Measurements from ENCODE around the gene TRPV6. TPM values are rescaled to one million over a fixed set of nuclear protein-coding genes. Genes with fewer than 3 reads are reported as not detected.

TRPV6 gene
- total RNA-seq, 1 experiment from 2014 or later: not detected

DNA sequence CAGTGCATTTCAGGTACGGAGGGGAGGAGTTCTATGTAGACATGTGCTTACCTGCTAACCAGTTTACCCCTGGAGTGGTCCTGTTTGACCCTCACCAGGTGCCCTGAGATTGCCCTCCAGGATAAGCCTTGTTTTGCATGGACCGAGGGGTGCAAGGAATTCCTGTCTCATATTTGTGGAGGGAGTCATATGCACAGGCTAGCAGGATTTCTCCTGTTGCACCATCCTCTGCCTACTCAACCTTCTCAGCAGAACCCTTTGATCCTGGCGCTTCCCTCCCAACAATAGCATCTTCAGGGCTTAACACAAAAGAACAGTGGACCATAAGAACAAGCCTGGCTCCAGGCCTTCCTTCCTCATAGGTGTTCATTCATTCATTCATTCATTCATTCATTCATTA is 7.2 kb downstream of the TRPV6 start:
- Histone ChIP-seq H3K27ac (ENCODE audit: low read length) (no peak overlapping the region), H3K27me3 (ENCODE audit: low read length) (no peaks in the 10 kb centered on the region), H3K79me2 (ENCODE audit: low read length) (no peaks in the 10 kb centered on the region), H3K4me2 (ENCODE audit: low read depth, low read length, poor library complexity, severe bottlenecking) (no peak overlapping the region), H3K9ac (ENCODE audit: low read length) (no peak overlapping the region), H2AFZ (ENCODE audit: low read length) (no peak overlapping the region), H3K9me3 (ENCODE audit: low read length) (no peaks in the 10 kb centered on the region), H3K4me3 (ENCODE audit: low read length) (no peak overlapping the region), H3K4me1 (ENCODE audit: low read length) (no peaks in the 10 kb centered on the region), H3K9me2 (replicated peaks; ENCODE audit: insufficient read depth, low read length) (no peaks in the 10 kb centered on the region), H4K20me1 (ENCODE audit: insufficient read depth, low read depth, low read length) (no peaks in the 10 kb centered on the region), H3K36me3 (ENCODE audit: insufficient read depth, low read length) (no peaks in the 10 kb centered on the region)
- no peak for DNase-seq

DNA sequence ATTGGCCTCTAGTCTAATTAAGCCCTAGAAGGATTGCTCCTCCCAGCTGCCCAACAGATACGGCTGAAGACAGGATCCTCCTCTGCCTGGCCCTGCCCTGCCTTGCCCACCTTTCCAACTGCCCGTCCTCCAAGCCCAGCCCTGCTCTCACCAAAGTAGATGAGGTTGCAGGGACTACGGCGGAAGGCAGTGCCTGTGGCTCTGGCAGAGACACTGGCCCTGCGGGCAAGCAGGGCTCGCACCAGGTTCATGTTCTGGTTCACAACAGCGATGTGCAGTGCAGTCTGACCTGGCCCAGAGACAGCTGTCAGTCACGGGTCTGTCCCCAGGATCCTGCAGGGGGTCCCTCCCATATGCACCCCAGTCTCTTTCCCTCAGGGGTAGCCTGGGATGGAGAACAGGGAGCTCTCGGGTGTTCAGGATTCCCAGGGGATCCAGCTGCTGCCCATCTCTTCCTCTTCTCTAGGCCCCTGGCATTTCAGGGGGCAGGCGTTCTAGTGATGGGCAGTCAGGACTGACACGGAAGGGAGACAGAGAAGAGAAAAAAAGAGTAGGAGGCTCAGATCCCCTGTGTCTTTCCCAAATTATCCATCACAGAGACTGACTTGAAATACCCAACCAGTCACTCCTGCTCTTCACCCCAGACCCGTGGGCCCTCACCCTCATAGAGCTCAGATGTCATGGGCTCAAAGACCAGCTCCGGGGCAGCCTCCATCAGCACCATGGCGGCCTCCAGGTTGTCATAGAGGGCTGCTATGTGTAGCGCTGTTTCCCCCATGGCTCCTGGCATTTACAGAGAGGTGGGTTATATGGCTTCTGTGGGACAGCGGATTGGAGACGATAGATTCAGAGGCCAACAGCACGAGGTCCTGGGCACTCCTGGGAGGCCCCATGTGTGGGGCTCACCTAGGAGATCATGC is 8.3 kb downstream of the TRPV6 start:
- Histone ChIP-seq H3K9ac (ENCODE audit: low read length) (no peak overlapping the region), H3K4me1 (ENCODE audit: low read length) (no peaks in the 10 kb centered on the region), H4K20me1 (ENCODE audit: insufficient read depth, low read depth, low read length) (no peaks in the 10 kb centered on the region), H3K27me3 (ENCODE audit: low read length) (no peaks in the 10 kb centered on the region), H3K36me3 (ENCODE audit: insufficient read depth, low read length) (no peaks in the 10 kb centered on the region), H3K9me2 (replicated peaks; ENCODE audit: insufficient read depth, low read length) (no peaks in the 10 kb centered on the region), H3K4me2 (ENCODE audit: low read depth, low read length, poor library complexity, severe bottlenecking) (no peak overlapping the region), H3K27ac (ENCODE audit: low read length) (no peak overlapping the region), H3K9me3 (ENCODE audit: low read length) (no peaks in the 10 kb centered on the region), H3K79me2 (ENCODE audit: low read length) (no peaks in the 10 kb centered on the region), H3K4me3 (ENCODE audit: low read length) (no peak overlapping the region), H2AFZ (ENCODE audit: low read length) (no peak overlapping the region)
- DNase-seq: no peak

DNA sequence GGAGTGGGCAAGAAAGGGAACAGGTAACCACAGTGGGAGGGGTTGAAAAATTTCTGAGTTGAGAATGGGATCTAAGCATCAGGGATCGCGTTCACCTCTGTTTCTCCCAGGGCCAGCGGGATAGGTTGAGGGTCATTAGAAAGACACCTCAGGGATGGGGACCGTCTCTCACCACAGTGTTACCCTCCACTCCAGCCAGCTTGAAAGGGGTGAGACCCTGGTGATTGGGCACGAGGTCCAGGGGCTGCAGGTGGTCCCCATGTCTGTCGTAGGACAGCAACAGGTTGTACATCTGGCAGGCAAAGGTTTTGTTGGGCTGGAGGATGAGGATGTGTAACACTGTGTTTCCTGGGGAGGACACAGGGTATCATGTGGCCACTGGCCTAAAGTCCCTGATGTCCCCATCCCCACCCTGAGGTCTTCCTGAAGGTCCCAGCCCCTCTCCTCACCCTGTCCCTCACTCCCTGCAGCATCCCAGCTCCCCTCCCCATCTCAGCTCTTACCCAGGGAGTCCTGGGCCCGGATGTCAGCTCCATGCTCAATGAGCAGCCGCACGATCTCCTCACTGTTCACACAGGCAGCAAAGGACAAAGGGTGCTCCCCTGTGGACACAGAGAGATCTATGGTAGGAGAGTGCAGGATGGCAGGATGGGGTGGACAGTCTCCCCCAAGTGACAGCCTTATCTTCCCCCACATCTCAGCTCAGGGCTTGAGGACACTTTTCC is 9.1 kb downstream of the TRPV6 start:
- DNase-seq: no peak
- H4K20me1 ChIP-seq (ENCODE audit: insufficient read depth, low read depth, low read length): no peaks in the 10 kb centered on the region
- no peaks in the 10 kb centered on the region for H3K4me1 ChIP-seq (ENCODE audit: low read length)
- H3K9me3 ChIP-seq (ENCODE audit: low read length): no peaks in the 10 kb centered on the region
- no peaks in the 10 kb centered on the region for H3K79me2 ChIP-seq (ENCODE audit: low read length)
- no peak overlapping the region for H2AFZ ChIP-seq (ENCODE audit: low read length)
- H3K4me2 ChIP-seq (ENCODE audit: low read depth, low read length, poor library complexity, severe bottlenecking): no peak overlapping the region
- H3K27ac ChIP-seq (ENCODE audit: low read length): no peak overlapping the region
- H3K4me3 ChIP-seq (ENCODE audit: low read length): no peak overlapping the region
- no peaks in the 10 kb centered on the region for H3K27me3 ChIP-seq (ENCODE audit: low read length)
- no peaks in the 10 kb centered on the region for H3K9me2 ChIP-seq (replicated peaks; ENCODE audit: insufficient read depth, low read length)
- H3K9ac ChIP-seq (ENCODE audit: low read length): no peak overlapping the region
- no peaks in the 10 kb centered on the region for H3K36me3 ChIP-seq (ENCODE audit: insufficient read depth, low read length)

DNA sequence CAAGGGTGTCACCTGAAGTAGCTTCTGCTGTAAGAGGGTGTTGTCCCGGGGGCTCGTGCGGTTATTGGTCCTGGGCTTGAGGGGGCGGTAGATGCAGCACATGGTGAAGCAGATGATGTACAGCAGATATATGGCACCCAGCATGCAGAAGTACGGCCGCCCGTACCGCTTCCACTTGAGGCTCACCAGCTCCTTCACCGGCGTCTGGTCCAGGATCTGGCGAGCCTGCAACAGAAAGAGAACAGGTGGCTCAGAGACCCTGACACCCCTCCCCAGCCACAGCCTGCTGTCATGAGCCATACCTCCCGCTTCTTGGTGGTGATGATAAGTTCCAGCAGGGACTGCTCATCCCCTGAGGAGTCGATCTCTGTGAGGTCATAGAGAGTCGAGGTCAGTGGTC is 10.1 kb downstream of the TRPV6 start:
- H3K4me1 ChIP-seq (ENCODE audit: low read length): no peaks in the 10 kb centered on the region
- DNase-seq: no peak
- H4K20me1 ChIP-seq (ENCODE audit: insufficient read depth, low read depth, low read length): no peaks in the 10 kb centered on the region
- no peaks in the 10 kb centered on the region for H3K9me3 ChIP-seq (ENCODE audit: low read length)
- no peak overlapping the region for H3K27ac ChIP-seq (ENCODE audit: low read length)
- no peaks in the 10 kb centered on the region for H3K79me2 ChIP-seq (ENCODE audit: low read length)
- H3K9ac ChIP-seq (ENCODE audit: low read length): no peak overlapping the region
- no peaks in the 10 kb centered on the region for H3K9me2 ChIP-seq (replicated peaks; ENCODE audit: insufficient read depth, low read length)
- no peak overlapping the region for H3K4me2 ChIP-seq (ENCODE audit: low read depth, low read length, poor library complexity, severe bottlenecking)
- H3K36me3 ChIP-seq (ENCODE audit: insufficient read depth, low read length): no peaks in the 10 kb centered on the region
- H3K27me3 ChIP-seq (ENCODE audit: low read length): no peaks in the 10 kb centered on the region
- H2AFZ ChIP-seq (ENCODE audit: low read length): no peak overlapping the region
- no peak overlapping the region for H3K4me3 ChIP-seq (ENCODE audit: low read length)

DNA sequence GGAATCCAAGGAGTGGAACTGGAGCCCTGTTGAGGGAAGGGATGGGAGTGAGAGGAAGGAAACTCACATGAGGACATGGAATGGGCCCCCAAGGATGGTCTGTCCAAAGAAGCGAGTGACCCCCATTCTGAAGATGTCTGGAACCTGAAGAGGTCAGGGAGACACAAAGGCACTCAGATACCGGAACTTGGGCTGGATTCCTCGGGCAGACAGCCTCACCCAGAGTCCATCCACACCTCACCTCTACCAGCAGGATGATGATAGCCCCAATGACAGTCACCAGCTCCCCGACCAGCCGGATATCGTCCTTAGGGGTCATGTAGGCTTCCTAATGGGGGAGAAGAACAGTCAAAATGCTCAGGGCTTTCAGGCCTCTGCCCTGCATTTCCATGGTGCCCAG is 10.7 kb downstream of the TRPV6 start:
- no peak overlapping the region for H2AFZ ChIP-seq (ENCODE audit: low read length)
- no peak overlapping the region for H3K4me2 ChIP-seq (ENCODE audit: low read depth, low read length, poor library complexity, severe bottlenecking)
- H3K27ac ChIP-seq (ENCODE audit: low read length): no peak overlapping the region
- H3K79me2 ChIP-seq (ENCODE audit: low read length): no peaks in the 10 kb centered on the region
- H3K9me3 ChIP-seq (ENCODE audit: low read length): no peaks in the 10 kb centered on the region
- H3K4me1 ChIP-seq (ENCODE audit: low read length): no peaks in the 10 kb centered on the region
- no peak overlapping the region for H3K9ac ChIP-seq (ENCODE audit: low read length)
- no peaks in the 10 kb centered on the region for H3K36me3 ChIP-seq (ENCODE audit: insufficient read depth, low read length)
- H4K20me1 ChIP-seq (ENCODE audit: insufficient read depth, low read depth, low read length): no peaks in the 10 kb centered on the region
- no peaks in the 10 kb centered on the region for H3K27me3 ChIP-seq (ENCODE audit: low read length)
- no peaks in the 10 kb centered on the region for H3K9me2 ChIP-seq (replicated peaks; ENCODE audit: insufficient read depth, low read length)
- H3K4me3 ChIP-seq (ENCODE audit: low read length): no peak overlapping the region
- no peak for DNase-seq

DNA sequence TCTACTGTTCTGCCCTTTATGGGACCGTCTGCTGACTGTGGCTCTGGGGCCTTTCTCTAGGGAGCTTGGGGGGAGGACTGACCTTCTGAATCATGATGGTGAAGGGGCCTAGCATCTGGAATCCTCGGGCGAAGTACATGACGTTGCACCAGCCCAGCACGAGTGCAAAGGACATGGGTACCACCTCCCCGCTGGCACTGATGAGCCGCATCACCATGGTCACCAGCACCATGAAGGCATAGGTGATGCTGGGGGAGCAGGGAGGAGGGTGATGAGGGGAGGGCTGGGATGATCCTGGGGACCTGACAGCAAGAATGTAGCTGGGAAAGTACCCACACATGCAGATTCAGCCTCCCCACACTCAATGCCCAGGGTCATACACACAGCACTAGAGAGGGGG is 11.1 kb downstream of the TRPV6 start:
- Histone ChIP-seq H3K36me3 (ENCODE audit: insufficient read depth, low read length) (no peaks in the 10 kb centered on the region), H3K4me1 (ENCODE audit: low read length) (no peaks in the 10 kb centered on the region), H2AFZ (ENCODE audit: low read length) (no peak overlapping the region), H3K27me3 (ENCODE audit: low read length) (no peaks in the 10 kb centered on the region), H3K4me3 (ENCODE audit: low read length) (no peak overlapping the region), H3K4me2 (ENCODE audit: low read depth, low read length, poor library complexity, severe bottlenecking) (no peak overlapping the region), H3K27ac (ENCODE audit: low read length) (no peak overlapping the region), H3K9me2 (replicated peaks; ENCODE audit: insufficient read depth, low read length) (no peaks in the 10 kb centered on the region), H4K20me1 (ENCODE audit: insufficient read depth, low read depth, low read length) (no peaks in the 10 kb centered on the region), H3K79me2 (ENCODE audit: low read length) (no peaks in the 10 kb centered on the region), H3K9ac (ENCODE audit: low read length) (no peak overlapping the region), H3K9me3 (ENCODE audit: low read length) (no peaks in the 10 kb centered on the region)
- DNase-seq: no peak

DNA sequence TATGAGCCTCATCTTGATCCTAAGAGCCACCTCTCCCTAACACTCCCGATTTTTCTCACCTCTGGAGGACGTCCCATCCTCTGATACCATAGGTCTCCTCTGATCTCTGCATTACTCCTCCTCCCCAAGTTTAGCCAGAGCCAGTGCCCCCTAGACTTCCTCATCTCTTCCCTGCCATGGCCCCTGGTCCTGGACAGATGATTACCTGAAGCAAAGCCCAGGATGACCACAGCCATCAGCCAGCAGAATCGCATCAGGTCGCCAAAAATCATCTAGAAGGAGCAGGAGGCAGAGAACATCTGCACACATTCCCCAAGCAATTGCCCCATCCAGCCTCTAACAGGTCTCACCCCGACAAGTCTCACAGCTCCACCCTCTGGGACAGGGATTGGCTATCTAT is 11.7 kb downstream of the TRPV6 start:
- no peak for DNase-seq
- H3K4me1 ChIP-seq (ENCODE audit: low read length): no peaks in the 10 kb centered on the region
- H3K36me3 ChIP-seq (ENCODE audit: insufficient read depth, low read length): no peaks in the 10 kb centered on the region
- no peaks in the 10 kb centered on the region for H3K27me3 ChIP-seq (ENCODE audit: low read length)
- no peaks in the 10 kb centered on the region for H3K79me2 ChIP-seq (ENCODE audit: low read length)
- H3K9ac ChIP-seq (ENCODE audit: low read length): no peak overlapping the region
- no peaks in the 10 kb centered on the region for H4K20me1 ChIP-seq (ENCODE audit: insufficient read depth, low read depth, low read length)
- H3K27ac ChIP-seq (ENCODE audit: low read length): no peak overlapping the region
- H3K4me2 ChIP-seq (ENCODE audit: low read depth, low read length, poor library complexity, severe bottlenecking): no peak overlapping the region
- no peaks in the 10 kb centered on the region for H3K9me3 ChIP-seq (ENCODE audit: low read length)
- no peak overlapping the region for H2AFZ ChIP-seq (ENCODE audit: low read length)
- no peaks in the 10 kb centered on the region for H3K9me2 ChIP-seq (replicated peaks; ENCODE audit: insufficient read depth, low read length)
- H3K4me3 ChIP-seq (ENCODE audit: low read length): no peak overlapping the region

DNA sequence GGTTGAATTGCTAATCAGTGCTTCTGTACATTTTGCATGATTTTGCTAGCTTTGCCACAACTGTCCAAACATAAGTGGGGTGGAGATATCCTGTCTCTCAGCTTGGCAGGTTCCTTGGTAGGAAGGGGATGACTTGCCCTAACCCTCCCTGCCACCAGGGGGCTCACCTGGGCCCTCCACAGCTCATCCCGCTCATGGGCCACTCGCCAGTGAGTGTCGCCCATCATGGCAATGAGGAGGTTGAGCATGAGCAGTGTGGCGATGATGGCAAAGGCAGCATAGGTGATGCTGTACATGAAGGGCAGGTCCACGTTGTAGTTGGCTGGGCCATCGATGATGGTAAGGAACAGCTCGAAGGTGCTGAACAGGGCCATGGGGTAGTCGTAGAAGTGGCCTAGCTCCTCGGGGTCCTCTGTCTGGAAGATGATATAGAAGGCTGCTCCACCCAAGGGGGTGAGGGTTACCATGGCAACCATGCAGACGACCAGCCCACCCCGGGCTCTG is 12.2 kb downstream of the TRPV6 start:
- H3K9me3 ChIP-seq (ENCODE audit: low read length): no peaks in the 10 kb centered on the region
- H3K79me2 ChIP-seq (ENCODE audit: low read length): no peaks in the 10 kb centered on the region
- no peak overlapping the region for H3K4me3 ChIP-seq (ENCODE audit: low read length)
- no peaks in the 10 kb centered on the region for H4K20me1 ChIP-seq (ENCODE audit: insufficient read depth, low read depth, low read length)
- no peak overlapping the region for H3K27ac ChIP-seq (ENCODE audit: low read length)
- no peaks in the 10 kb centered on the region for H3K27me3 ChIP-seq (ENCODE audit: low read length)
- no peaks in the 10 kb centered on the region for H3K4me1 ChIP-seq (ENCODE audit: low read length)
- H3K4me2 ChIP-seq (ENCODE audit: low read depth, low read length, poor library complexity, severe bottlenecking): no peak overlapping the region
- H3K9ac ChIP-seq (ENCODE audit: low read length): no peak overlapping the region
- peak; percentile 80 for DNase-seq
- no peaks in the 10 kb centered on the region for H3K36me3 ChIP-seq (ENCODE audit: insufficient read depth, low read length)
- no peaks in the 10 kb centered on the region for H3K9me2 ChIP-seq (replicated peaks; ENCODE audit: insufficient read depth, low read length)
- H2AFZ ChIP-seq (ENCODE audit: low read length): no peak overlapping the region
